22Rv1 (cell line): Measurements from ENCODE around the gene LTF.

Experiments used
- ZFX ChIP-seq: fragments of 450-650 bp; IDR thresholded peaks from 2 replicates; pipeline ENCODE4 v1.6.1; 2017; ENCODE audit warnings: antibody characterized with exemption, borderline replicate concordance
- TF ChIP-seq, protein P1 (sequence below): fragments of 450-650 bp; IDR thresholded peaks from 2 replicates; pipeline ENCODE4 v1.5.1; 2017; ENCODE audit warnings: mild to moderate bottlenecking

DNA sequence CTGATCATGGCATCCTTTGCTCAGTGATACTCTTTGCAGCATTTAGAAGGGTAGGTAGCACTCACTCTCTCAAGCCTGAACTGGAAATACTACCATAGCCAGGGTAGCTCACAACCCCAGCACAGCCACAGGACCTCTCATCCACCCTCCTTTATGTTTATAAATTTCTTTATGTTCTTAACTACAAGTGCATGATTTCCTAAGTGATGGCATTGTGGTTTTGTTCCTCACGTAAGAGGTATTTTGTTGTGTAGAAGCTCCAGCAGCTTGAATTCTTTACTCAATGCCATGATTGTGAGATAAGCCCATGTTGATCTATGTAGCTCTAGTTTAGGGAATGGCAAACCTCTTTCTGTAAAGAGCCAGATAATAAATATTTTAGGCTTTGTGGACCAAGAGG is 25.2 kb upstream of the LTF start:
- TF ChIP-seq, protein P1, sequence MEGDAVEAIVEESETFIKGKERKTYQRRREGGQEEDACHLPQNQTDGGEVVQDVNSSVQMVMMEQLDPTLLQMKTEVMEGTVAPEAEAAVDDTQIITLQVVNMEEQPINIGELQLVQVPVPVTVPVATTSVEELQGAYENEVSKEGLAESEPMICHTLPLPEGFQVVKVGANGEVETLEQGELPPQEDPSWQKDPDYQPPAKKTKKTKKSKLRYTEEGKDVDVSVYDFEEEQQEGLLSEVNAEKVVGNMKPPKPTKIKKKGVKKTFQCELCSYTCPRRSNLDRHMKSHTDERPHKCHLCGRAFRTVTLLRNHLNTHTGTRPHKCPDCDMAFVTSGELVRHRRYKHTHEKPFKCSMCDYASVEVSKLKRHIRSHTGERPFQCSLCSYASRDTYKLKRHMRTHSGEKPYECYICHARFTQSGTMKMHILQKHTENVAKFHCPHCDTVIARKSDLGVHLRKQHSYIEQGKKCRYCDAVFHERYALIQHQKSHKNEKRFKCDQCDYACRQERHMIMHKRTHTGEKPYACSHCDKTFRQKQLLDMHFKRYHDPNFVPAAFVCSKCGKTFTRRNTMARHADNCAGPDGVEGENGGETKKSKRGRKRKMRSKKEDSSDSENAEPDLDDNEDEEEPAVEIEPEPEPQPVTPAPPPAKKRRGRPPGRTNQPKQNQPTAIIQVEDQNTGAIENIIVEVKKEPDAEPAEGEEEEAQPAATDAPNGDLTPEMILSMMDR = no peak
- TF ChIP-seq ZFX = no peak
